Upper lobe of left lung (tissue), 4 donors: ENCODE data around the gene SCN4B.

Source experiments
- CTCF ChIP-seq, 6 experiments: fragments of 450-650 bp in 4 of 6; fragments of 200-600 bp in 2 of 6; sonication (generic) in 2 of 6; IDR thresholded peaks; one replicate each; pipeline ENCODE4 v1.5.1; 2016 to 2019; ENCODE audit warnings: antibody characterized with exemption in 6 of 6
- POLR2A ChIP-seq, 4 donors: fragments of 450-650 bp; IDR thresholded peaks; one replicate each; pipeline ENCODE4 v1.5.1; 2016 to 2017; ENCODE audit warnings: antibody characterized with exemption in 4 of 4, mild to moderate bottlenecking in 2 of 4
- POLR2AphosphoS5 ChIP-seq, 2 donors: sonication (generic); formaldehyde crosslinking; IDR thresholded peaks; one replicate each; pipeline ENCODE4 v1.5.1; 2017; ENCODE audit warnings: antibody characterized with exemption in 2 of 2

GRCh38 chr11:118145285-118146227 is 7.1 kb downstream of the SCN4B start:
- TF ChIP-seq CTCF (IDR thresholded peaks at IDR 0.05) (peak; percentile 87 to 97 (median 95)), POLR2A (IDR thresholded peaks at IDR 0.05) (peak in 1 of 4 donors; percentile 8), POLR2AphosphoS5 (IDR thresholded peaks at IDR 0.05) (no peak)
